Measurements from ENCODE around the gene ZNF236.

Gene ZNF236

GRCh38 chr18:76821875-76822505 lies 367 bp upstream of the ZNF236 start:
- FAIRE-seq (no peak), DNase-seq (ENCODE audit: insufficient read length, low spot score) (peak; percentile 99)
- no peak for TF ChIP-seq CTCF (IDR thresholded peaks at IDR 0.05; ENCODE audit: insufficient read depth, missing control alignments)

DNA sequence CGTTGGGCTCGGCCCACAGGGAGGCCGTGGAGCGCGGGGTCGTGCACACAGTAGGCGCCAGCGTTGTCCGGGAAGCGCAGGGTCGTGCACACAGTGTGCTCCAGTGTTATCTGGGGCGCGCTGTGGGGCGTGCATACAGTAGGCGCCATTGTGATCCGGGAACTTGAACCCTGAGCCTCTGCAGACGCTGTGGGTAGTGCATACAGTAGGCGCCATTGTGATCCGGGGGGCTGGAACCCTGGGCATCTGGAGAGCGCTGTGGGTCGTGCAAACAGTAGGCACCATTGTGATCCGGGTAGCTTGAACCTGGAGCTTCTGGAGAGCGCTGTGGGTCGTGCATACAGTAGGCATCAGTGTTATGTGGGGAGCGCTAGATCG lies 793 bp downstream of the ZNF236 start:
- TF ChIP-seq CTCF (IDR thresholded peaks at IDR 0.05; ENCODE audit: insufficient read depth, missing control alignments) = no peak
- DNase-seq (ENCODE audit: insufficient read length, low spot score) (no peak), FAIRE-seq (no peak)

- FAIRE-seq = peak; percentile 80
- peak; percentile 4 for TF ChIP-seq CTCF (IDR thresholded peaks at IDR 0.05; ENCODE audit: insufficient read depth, missing control alignments)
Observed at GRCh38 chr18:76823587-76824011, 1.2 kb downstream of the ZNF236 start.

GRCh38 chr18:76824145-76824676 lies 1.9 kb downstream of the ZNF236 start:
- FAIRE-seq = peak; percentile 99

More at GRCh38 chr18:76823587-76824011, 1.2 kb downstream of the ZNF236 start:
- DNase-seq (ENCODE audit: insufficient read length, low spot score) = no peak

DNA sequence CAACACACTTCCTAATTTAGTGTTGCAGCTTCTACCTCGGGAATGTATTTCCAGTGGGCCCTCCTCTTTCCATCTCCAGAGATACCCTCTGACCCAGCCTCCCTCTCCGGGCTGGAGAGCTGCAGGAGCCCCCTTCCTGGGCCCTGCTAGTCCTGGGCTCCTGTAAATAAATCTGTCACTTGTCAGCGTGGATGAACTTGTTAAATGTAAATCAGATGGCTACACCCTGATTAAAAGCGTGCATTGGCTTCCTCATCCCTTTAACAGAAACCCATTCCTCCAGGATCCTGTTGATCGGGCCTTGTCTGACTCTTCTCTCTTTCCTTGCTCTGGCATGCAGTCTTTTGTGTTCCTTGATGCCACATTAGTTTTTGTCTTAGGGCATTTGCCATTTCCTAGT lies 2.4 kb downstream of the ZNF236 start:
- FAIRE-seq = peak; percentile 97

More at GRCh38 chr18:76824145-76824676, 1.9 kb downstream of the ZNF236 start:
- no peak for TF ChIP-seq CTCF (IDR thresholded peaks at IDR 0.05; ENCODE audit: insufficient read depth, missing control alignments)
- DNase-seq (ENCODE audit: insufficient read length, low spot score) = no peak

DNA sequence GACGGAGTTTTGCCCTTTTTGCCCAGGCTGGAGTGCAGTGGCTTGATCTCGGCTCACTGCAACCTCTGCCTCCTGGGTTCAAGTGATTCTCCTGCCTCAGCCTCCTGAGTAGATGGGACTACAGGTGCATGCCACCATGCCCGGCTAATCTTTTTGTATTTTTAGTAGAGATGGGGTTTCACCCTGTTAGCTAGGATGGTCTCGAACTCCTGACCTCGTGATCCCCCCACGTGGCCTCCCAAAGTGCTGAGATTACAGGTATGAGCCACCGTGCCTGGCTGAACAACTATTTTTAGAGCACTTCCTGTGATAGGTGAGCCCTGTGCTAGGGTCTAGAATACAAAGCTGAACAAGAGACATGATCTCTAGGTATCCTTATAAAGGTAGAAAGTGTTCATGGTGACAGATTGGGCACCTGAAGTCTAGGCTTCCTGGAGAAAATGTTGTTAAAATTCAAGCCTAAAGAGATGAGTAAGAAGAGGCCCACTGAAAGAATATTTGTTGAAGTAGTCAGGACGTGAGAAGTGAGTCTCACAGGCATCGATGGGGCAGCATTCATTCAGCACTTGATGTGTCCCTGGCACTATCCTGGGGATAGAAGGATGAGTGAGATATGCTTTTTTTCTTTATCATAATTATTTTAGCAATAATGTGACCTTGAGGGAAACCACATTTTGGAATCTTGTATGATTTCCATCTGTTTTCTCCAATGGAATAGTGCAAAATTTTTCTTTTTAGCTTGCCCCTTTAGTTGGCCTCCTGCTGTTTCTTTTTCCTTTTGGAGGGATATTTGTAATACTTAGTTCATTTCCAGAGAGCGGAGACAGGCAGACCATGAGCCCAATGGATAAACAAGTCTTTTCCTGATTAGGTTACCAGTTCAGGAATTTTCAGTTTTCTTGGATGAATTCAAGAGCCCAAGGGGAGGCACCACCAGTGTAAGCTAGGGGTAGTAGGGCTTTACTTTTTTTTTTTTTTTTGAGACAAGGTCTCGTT lies 5.1 kb downstream of the ZNF236 start:
- no peak for TF ChIP-seq CTCF (IDR thresholded peaks at IDR 0.05; ENCODE audit: insufficient read depth, missing control alignments)
- FAIRE-seq = no peak

More for the DNA sequence above, 2.4 kb downstream of the ZNF236 start:
- TF ChIP-seq CTCF (IDR thresholded peaks at IDR 0.05; ENCODE audit: insufficient read depth, missing control alignments) = no peak
- no peak for DNase-seq (ENCODE audit: insufficient read length, low spot score)

More for the DNA sequence above, 5.1 kb downstream of the ZNF236 start:
- no peak for DNase-seq (ENCODE audit: insufficient read length, low spot score)
